NCI-H345 treated with DMSO at 0.1 percent for 48 hours (cell line): ENCODE results near the gene VAMP8.
A peak's percentile ranks its signal among the peaks of the same experiment; 100 is the strongest.
"Not testable (repeated sequence)": the region's sequence is repeated elsewhere in the genome, so short reads cannot be mapped to it uniquely, and the experiment has no call there.

Source experiments
- DNase-seq: peaks from one replicate; lab custom pipeline; 2025; ENCODE audit not compliant: unreplicated experiment; lab: John Stamatoyannopoulos, UW

The VAMP8 gene

DNA sequence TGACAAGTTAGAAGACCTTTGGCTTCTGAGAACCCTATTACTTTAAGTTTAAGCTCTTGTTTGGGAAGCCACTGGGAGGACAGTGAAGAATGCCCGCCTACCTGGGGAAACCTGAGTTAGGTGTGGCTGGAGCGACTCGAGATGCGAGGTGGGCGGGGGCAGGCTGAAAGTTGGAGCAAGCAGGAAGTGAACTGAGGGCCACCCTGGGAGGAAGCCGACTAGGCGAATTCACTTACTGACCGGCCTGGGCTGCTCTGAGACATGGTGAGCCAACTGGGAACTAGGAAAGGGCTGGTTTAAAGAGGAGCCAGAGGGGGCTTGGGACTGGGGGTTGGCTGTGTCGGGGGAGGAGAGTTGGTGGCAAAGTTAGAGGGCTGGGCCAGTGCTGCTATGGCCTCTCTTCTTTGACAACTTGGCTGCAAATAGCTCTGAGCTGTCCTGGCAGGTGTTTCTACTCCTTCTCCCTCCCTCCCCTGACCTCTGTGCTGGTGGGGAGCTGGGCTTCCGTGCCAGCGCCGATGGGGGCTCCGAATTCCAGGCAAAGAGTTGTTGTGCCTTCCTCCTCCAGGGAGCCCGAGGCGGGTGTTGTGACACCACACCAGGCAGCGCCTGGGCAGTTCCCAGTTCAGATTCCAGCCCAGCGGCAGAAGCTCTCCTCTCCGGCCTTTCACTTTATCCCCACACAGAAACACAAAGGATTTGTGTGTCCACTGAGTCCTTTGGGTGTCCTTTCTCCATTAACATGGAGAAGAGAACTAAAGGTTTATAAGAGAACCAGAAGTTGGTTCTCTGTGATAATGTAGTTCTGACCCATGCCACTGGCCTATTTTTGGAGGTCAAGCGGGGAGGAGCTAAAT, at the start of gene VAMP8:
TSS of gene VAMP8 (plus strand) at position 201 of the 857 bp plus-strand sequence. CDS start at position 262, 61 bp downstream.
- no peak for DNase-seq

- DNase-seq, result no peak
These were observed 49.6 kb upstream of the VAMP8 start for GRCh38 chr2:85527787-85528186.

DNA sequence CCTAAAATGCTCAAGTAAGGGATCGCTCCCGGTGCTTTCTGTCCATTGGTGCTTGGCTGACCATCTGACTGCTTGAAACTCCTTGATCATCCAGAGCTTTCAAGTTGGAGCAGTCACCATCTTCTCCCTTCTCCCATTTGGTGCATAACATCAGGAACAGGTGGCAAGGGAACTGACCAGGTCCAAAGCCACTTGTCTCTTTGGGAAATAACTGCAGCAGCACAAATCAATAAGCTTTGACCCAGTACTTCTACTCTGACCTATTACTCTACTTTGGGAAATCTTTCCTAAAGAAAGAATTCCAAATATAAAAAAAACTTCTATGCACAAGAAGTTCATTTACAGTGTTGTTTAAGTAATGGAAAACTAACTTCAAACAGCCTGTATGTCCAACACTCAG, 49.0 kb upstream of the VAMP8 start:
- DNase-seq, result no peak

- no peak for DNase-seq
These were observed 47.6 kb upstream of the VAMP8 start for GRCh38 chr2:85529809-85530208.

GRCh38 chr2:85531589-85531988, 45.8 kb upstream of the VAMP8 start:
- DNase-seq, result no peak

DNA sequence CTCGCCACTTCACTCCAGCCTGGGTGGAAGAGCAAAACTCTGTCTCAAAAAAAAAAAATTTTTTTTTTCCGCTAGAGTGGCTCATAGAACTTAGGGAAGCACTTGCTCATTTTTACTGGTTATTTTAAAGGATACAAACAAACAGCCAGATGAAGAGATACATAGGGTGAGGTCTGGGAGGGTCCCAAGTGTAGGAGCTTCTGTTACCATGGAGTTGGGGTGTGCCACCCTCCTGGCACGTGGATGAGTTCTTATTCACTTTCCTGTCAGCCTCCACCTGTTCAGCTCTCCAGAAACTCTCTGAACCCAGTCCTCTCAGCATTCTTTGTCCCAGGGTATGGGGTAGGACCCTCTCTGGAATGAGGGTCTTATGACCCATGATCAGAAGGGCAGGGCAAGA, 43.3 kb upstream of the VAMP8 start:
- no peak for DNase-seq

DNA sequence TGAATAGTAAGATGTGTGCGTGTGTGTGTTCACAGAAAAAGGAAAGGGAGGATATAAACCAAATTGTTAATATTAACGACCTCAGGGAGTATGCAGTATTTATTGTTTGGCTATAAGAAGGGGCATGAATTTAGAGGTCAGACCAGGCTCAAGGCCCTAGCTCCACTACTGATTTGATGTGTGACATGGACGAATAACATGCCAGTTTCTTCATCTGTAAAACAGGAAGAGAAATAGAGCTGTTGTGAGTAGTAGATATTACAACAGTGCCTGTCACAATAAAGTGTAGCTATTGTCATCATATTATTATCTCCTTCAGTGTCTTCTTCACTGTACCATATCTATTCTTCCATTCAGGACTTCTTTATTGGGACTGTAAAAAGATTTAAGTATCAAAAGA, 42.5 kb upstream of the VAMP8 start:
- DNase-seq, result no peak

GRCh38 chr2:85536479-85536878, 40.9 kb upstream of the VAMP8 start:
- DNase-seq, result no peak

DNA sequence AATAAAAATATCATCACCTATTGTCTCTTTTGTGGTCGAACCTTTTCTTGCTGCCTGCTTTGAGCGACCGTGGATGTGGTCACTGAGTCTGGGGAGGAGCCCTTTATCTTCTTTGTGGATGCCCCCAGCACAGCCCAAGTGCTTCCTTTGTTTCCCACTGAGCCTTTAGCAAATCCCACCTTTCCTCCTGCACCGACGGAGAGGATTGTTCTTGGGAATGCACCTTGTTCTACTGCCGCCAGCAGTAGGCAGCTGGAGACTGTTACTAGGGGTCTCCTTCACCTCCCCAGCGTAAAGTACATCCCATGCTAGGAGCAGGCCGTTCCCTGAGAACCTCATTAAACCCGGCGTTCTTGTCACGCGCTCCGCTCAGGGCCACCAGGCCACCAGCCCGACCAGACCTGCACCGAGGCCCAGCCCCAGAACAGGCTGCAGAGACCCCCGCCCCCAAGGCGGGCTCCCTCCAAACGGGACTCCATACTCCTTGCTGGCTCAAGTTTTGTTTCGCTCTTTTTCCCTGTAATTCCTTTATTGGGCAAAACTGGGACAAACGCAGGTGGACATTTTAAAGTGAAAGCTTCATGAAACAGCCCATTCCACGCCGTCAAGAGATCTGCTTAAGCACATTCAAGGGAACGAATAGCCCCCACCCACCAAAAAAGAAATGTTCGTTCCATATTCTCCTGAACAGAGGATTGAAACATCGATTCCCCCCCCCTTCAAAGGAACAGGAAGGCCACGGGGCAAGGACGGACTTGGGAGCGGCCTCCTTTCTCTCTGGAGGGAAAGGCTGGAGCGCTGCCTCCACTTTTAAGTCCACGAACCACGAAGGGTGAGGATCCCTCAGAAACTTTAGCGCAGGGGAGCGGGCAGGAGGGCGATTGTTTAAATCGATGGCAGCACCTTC, 39.5 kb upstream of the VAMP8 start:
- peak; percentile 39 for DNase-seq

GRCh38 chr2:85538507-85539360, 38.7 kb upstream of the VAMP8 start, which contains the start of gene MAT2A:
MAT2A (plus strand) TSS chr2:85539168; CDS start chr2:85539288, 120 bp downstream.
- DNase-seq, result peak; percentile 94

- peak; percentile 13 for DNase-seq
These were observed 37.8 kb upstream of the VAMP8 start for GRCh38 chr2:85539361-85540132.

DNA sequence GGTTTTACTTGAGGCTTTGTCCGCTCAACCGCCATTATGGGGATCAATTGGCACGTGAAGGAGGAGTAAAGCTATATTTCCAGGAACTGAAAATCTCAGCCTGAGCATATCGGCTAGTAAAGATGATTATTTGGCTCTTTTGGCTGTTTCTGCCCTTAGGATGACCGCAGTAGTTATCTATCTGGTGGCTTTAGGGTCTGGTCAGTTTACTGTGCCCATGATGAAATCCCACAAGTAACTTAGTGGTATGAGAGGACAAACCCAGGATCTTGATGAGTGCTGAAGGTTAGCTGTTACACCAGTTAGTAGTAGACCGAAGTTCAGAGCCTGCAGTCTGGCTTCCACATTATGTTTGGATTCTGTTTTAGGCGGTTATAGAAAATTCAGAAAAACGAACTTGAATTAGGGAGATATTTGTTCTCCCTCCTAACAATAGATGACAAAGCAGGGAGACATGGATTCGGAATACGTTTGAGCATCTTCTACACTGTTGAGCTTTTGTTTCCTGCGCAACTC, 37.2 kb upstream of the VAMP8 start:
- DNase-seq, result no peak

GRCh38 chr2:85541262-85541661, 36.1 kb upstream of the VAMP8 start:
- DNase-seq, result no peak

DNA sequence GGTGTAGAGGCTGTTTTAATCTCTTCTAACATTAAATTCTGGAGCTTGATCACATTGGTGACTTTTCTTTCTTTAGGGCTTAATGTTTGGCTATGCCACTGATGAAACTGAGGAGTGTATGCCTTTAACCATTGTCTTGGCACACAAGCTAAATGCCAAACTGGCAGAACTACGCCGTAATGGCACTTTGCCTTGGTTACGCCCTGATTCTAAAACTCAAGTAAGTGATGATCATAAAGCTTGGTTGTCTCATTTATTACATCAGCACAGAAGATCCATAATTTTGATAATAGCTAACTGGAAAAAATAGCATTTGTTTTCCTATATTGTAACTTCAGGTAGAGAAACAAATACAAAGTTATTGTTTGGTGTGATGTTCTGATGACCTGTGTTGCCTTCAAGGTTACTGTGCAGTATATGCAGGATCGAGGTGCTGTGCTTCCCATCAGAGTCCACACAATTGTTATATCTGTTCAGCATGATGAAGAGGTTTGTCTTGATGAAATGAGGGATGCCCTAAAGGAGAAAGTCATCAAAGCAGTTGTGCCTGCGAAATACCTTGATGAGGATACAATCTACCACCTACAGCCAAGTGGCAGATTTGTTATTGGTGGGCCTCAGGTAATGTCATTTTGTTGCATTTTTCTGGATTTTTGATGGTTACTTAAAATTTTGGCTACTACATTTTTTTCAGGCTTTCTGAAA, 35.5 kb upstream of the VAMP8 start:
- no peak for DNase-seq

DNA sequence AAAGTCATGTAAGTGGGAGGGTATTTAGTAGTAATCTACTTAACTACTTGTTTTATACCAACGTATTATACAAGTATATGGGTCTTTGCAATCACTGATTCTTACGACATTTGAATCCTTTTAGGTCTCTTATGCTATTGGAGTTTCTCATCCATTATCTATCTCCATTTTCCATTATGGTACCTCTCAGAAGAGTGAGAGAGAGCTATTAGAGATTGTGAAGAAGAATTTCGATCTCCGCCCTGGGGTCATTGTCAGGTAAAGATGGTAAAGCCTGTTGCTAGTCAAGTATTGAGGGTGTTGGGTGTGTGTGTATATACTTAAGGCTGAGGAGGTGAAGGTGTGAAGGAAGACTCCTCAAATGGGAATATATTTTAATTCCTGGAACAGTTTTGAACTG, 34.6 kb upstream of the VAMP8 start:
- no peak for DNase-seq

DNA sequence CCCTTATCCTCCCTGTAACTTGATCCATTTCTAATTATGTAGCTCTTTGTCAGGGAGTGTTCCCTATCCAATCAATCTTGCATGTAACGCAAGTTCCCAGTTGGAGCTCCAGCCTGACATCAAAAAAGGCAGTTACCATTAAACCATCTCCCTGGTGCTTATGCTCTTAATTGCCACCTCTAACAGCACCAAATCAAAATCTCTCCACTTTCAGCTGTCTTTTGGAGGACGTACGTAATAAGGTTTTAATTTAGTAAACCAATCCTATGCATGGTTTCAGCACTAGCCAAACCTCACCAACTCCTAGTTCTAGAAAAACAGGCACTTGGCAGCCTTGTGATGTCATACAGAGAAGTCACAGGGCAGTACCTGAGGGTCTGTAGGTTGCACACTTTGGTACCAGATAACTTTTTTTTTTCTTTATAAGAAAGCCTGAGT, 33.1 kb upstream of the VAMP8 start:
- DNase-seq, result peak; percentile 22

DNA sequence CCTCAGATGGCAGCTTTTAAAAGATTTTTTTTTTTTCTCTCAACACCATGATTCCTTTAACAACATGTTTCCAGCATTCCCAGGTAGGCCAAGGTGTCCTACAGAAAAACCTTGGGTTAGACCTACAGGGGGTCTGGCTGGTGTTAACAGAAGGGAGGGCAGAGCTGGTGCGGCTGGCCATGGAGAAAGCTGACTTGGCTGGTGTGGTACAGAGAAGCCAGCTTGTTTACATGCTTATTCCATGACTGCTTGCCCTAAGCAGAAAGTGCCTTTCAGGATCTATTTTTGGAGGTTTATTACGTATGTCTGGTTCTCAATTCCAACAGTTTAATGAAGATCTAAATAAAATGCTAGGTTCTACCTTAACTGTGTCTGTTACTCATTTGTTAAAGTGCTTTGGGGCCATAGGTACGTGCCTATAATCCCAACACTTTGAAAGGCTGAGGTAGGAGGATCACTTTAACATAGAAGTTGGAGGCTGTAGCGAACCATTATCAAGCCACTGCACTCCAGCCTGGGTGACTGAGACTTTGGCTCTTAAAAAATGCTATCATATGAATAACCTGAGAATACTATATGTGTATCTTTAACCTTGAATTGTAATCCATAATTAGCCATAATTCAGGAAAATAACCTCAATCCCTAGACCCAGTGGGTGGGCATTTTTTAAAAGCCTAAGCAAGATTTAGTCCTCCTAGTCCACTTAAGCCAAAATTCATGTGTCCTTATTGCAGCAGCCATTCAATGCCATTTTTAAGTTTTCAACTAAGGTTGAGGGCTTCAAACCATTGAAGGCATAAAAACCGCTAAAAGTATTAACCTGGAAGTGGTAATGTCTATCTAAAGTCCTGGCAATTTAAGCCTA, 32.2 kb upstream of the VAMP8 start:
- DNase-seq, result not testable (repeated sequence)

DNA sequence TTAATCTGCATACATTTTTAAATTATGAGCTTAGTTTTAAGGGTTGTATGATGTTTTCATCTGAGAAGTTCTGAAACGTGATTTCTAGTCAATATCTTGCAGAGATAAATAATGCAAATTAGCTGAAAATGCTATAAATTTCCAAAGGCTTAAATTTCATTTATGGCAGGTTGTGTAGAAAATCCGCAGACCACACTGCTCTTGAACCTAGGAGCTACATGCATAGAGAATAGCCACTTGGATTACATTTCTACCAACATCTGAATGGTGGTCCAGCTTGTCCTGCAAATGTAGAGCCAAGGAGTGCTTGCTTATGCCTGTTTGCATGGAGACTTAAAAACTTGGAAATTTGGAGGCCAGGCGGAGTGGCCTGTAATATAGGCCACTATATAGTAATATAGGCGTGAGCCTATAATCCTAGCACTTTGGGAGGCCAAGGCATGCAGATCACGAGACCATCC, 31.6 kb upstream of the VAMP8 start:
- DNase-seq, result no peak
